ENCODE results near the gene ZNF420.

GRCh38 chr19:37045140-37045539 is 33.1 kb upstream of the ZNF420 start:
- TF ChIP-seq CTCF (IDR thresholded peaks at IDR 0.05) (no peak), EP300 (IDR thresholded peaks at IDR 0.05) (no peak), POLR2A (IDR thresholded peaks at IDR 0.05) (no peak)

All from upper lobe of left lung (tissue), 4 donors.